Mononuclear cell (primary cell): ENCODE data around the gene MEGF9. TPM values are rescaled to one million over a fixed set of nuclear protein-coding genes. Genes with fewer than 3 reads are reported as not detected.
"Not testable (repeated sequence)": the region's sequence is repeated elsewhere in the genome, so short reads cannot be mapped to it uniquely, and the experiment has no call there.

Source experiments
- H3K27me3 ChIP-seq: 2 replicates; pipeline ENCODE4 v1.6.0; 2011; ENCODE audit warnings: low read length, control low read depth; ENCODE audit not compliant: insufficient read depth
- H3K4me1 ChIP-seq: 2 replicates; pipeline ENCODE4 v1.5.1; 2011; ENCODE audit warnings: mild to moderate bottlenecking, low read length, control low read depth; ENCODE audit not compliant: insufficient read depth
- H3K4me3 ChIP-seq: 2 replicates; pipeline ENCODE4 v1.5.1; 2011; ENCODE audit warnings: mild to moderate bottlenecking, low read length, moderate library complexity
- H3K9me3 ChIP-seq: 2 replicates; pipeline ENCODE4 v1.5.1; 2011; ENCODE audit warnings: low read depth, mild to moderate bottlenecking, control low read depth, low read length
- total RNA-seq: library from RNA; depleted of rRNA; stranded (reverse); fragments of >200 nt; gene quantifications from one replicate; pipeline ENCODE4 v1.2.3, GENCODE V29; 2012

Gene MEGF9
- total RNA-seq, 1 donor: 13.4 TPM

GRCh38 chr9:120663380-120663779 lies 50.9 kb downstream of the MEGF9 start:
- Histone ChIP-seq H3K9me3 (no peaks in the 10 kb centered on the region), H3K4me3 (no peak overlapping the region), H3K4me1 (peaks cover 30% of the 10 kb centered on the region), H3K27me3 (no peaks in the 10 kb centered on the region)

GRCh38 chr9:120662513-120662912 lies 51.8 kb downstream of the MEGF9 start:
- no peak overlapping the region for H3K4me3 ChIP-seq
- peaks cover 28% of the 10 kb centered on the region for H3K4me1 ChIP-seq
- H3K9me3 ChIP-seq: no peaks in the 10 kb centered on the region
- no peaks in the 10 kb centered on the region for H3K27me3 ChIP-seq

GRCh38 chr9:120659676-120660075 lies 54.6 kb downstream of the MEGF9 start:
- H3K27me3 ChIP-seq: no peaks in the 10 kb centered on the region
- H3K9me3 ChIP-seq: no peaks in the 10 kb centered on the region
- no peak overlapping the region for H3K4me3 ChIP-seq
- H3K4me1 ChIP-seq: peaks cover 21% of the 10 kb centered on the region

- Histone ChIP-seq H3K27me3 (no peaks in the 10 kb centered on the region), H3K4me1 (peaks cover 21% of the 10 kb centered on the region), H3K4me3 (no peak overlapping the region), H3K9me3 (no peaks in the 10 kb centered on the region)
These were observed 55.1 kb downstream of the MEGF9 start for GRCh38 chr9:120659209-120659608.

- Histone ChIP-seq H3K27me3 (no peaks in the 10 kb centered on the region), H3K4me3 (no peak overlapping the region), H3K4me1 (no peaks in the 10 kb centered on the region), H3K9me3 (no peaks in the 10 kb centered on the region)
These were observed 59.2 kb downstream of the MEGF9 start for GRCh38 chr9:120655005-120655622.

- Histone ChIP-seq H3K9me3 (no peaks in the 10 kb centered on the region), H3K4me1 (no peaks in the 10 kb centered on the region), H3K27me3 (no peaks in the 10 kb centered on the region), H3K4me3 (no peak overlapping the region)
These were observed 60.0 kb downstream of the MEGF9 start for GRCh38 chr9:120654272-120654671.

GRCh38 chr9:120653762-120654161 lies 60.5 kb downstream of the MEGF9 start:
- Histone ChIP-seq H3K27me3 (no peaks in the 10 kb centered on the region), H3K4me1 (no peaks in the 10 kb centered on the region), H3K9me3 (no peaks in the 10 kb centered on the region), H3K4me3 (no peak overlapping the region)

GRCh38 chr9:120652934-120653333 lies 61.3 kb downstream of the MEGF9 start:
- Histone ChIP-seq H3K4me1 (no peaks in the 10 kb centered on the region), H3K27me3 (no peaks in the 10 kb centered on the region), H3K4me3 (no peak overlapping the region), H3K9me3 (no peaks in the 10 kb centered on the region)

- no peaks in the 10 kb centered on the region for H3K27me3 ChIP-seq
- no peaks in the 10 kb centered on the region for H3K9me3 ChIP-seq
- no peaks in the 10 kb centered on the region for H3K4me1 ChIP-seq
- H3K4me3 ChIP-seq: no peak overlapping the region
These were observed 63.9 kb downstream of the MEGF9 start for GRCh38 chr9:120650352-120650751.

- Histone ChIP-seq H3K4me1 (no peaks in the 10 kb centered on the region), H3K27me3 (no peaks in the 10 kb centered on the region), H3K4me3 (no peak overlapping the region), H3K9me3 (no peaks in the 10 kb centered on the region)
These were observed 65.6 kb downstream of the MEGF9 start for GRCh38 chr9:120648581-120649197.

GRCh38 chr9:120646948-120647347 lies 67.3 kb downstream of the MEGF9 start:
- H3K4me1 ChIP-seq: no peaks in the 10 kb centered on the region
- no peak overlapping the region for H3K4me3 ChIP-seq
- no peaks in the 10 kb centered on the region for H3K9me3 ChIP-seq
- no peaks in the 10 kb centered on the region for H3K27me3 ChIP-seq

- no peaks in the 10 kb centered on the region for H3K27me3 ChIP-seq
- no peaks in the 10 kb centered on the region for H3K4me1 ChIP-seq
- H3K9me3 ChIP-seq: no peaks in the 10 kb centered on the region
- H3K4me3 ChIP-seq: no peak overlapping the region
These were observed 68.5 kb downstream of the MEGF9 start for GRCh38 chr9:120645760-120646159.

GRCh38 chr9:120643061-120643460 lies 71.2 kb downstream of the MEGF9 start:
- H3K4me1 ChIP-seq: no peaks in the 10 kb centered on the region
- no peaks in the 10 kb centered on the region for H3K9me3 ChIP-seq
- no peaks in the 10 kb centered on the region for H3K27me3 ChIP-seq
- H3K4me3 ChIP-seq: no peak overlapping the region

- Histone ChIP-seq H3K9me3 (no peaks in the 10 kb centered on the region), H3K27me3 (no peaks in the 10 kb centered on the region), H3K4me1 (no peaks in the 10 kb centered on the region), H3K4me3 (no peak overlapping the region)
These were observed 72.0 kb downstream of the MEGF9 start for GRCh38 chr9:120642129-120642770.

GRCh38 chr9:120640874-120641273 lies 73.4 kb downstream of the MEGF9 start:
- H3K4me3 ChIP-seq, H3K9me3 ChIP-seq, H3K27me3 ChIP-seq, H3K4me1 ChIP-seq: not testable (repeated sequence)

- H3K4me1 ChIP-seq: no peaks in the 10 kb centered on the region
- H3K4me3 ChIP-seq: no peak overlapping the region
- no peaks in the 10 kb centered on the region for H3K27me3 ChIP-seq
- no peaks in the 10 kb centered on the region for H3K9me3 ChIP-seq
These were observed 73.9 kb downstream of the MEGF9 start for GRCh38 chr9:120640380-120640779.
